ENCODE measurements around the gene MESD. TPM values are rescaled to one million over a fixed set of nuclear protein-coding genes. Genes with fewer than 3 reads are reported as not detected.

The MESD gene
- total and polyA plus RNA-seq, 9 of the 15 experiments (the other 6 are each of a cell fraction or from before 2014, with no cell fraction given) = 11.3 to 39.7 (median 22.8) TPM

GRCh38 chr15:81001152-81002008, 11.8 kb upstream of the MESD start (continued):
- TF ChIP-seq REST (IDR thresholded peaks at IDR 0.05; ENCODE audit: borderline replicate concordance) (no peak), REST (CRISPR knock-in tag; IDR thresholded peaks at IDR 0.05; ENCODE audit: low read depth) (no peak), HNRNPK (IDR thresholded peaks at IDR 0.05; ENCODE audit: low read depth, low read length, poor library complexity, severe bottlenecking) (no peak), ZKSCAN8 (CRISPR knock-in tag; IDR thresholded peaks at IDR 0.05) (no peak), ZNF584 (CRISPR knock-in tag; IDR thresholded peaks at IDR 0.05; ENCODE audit: low read depth) (no peak), MAFK (IDR thresholded peaks at IDR 0.05; ENCODE audit: low read length) (no peak), ELF1 (tag; IDR thresholded peaks at IDR 0.05) (no peak), RBM15 (IDR thresholded peaks at IDR 0.05; ENCODE audit: insufficient read depth, low read length) (no peak), MCM3 (IDR thresholded peaks at IDR 0.05) (no peak), ZNF197 (CRISPR knock-in tag; IDR thresholded peaks at IDR 0.05; ENCODE audit: low read depth) (no peak), FUS (optimal IDR thresholded peaks at IDR 0.05; ENCODE audit: low read depth, low read length) (no peak), HMGN3 (IDR thresholded peaks at IDR 0.05; ENCODE audit: borderline replicate concordance, extremely low read depth, insufficient read length, low read depth, low read length) (no peak), ADNP (tag; IDR thresholded peaks at IDR 0.05) (no peak), IFI16 (CRISPR knock-in tag; IDR thresholded peaks at IDR 0.05) (no peak)
- TF ChIP-seq, protein P1, sequence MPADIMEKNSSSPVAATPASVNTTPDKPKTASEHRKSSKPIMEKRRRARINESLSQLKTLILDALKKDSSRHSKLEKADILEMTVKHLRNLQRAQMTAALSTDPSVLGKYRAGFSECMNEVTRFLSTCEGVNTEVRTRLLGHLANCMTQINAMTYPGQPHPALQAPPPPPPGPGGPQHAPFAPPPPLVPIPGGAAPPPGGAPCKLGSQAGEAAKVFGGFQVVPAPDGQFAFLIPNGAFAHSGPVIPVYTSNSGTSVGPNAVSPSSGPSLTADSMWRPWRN (IDR thresholded peaks at IDR 0.05; ENCODE audit: low read depth) = no peak
- TF ChIP-seq, protein P2, sequence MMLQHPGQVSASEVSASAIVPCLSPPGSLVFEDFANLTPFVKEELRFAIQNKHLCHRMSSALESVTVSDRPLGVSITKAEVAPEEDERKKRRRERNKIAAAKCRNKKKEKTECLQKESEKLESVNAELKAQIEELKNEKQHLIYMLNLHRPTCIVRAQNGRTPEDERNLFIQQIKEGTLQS (IDR thresholded peaks at IDR 0.05) = no peak
- TF ChIP-seq, protein P2 (CRISPR knock-in tag; conservative IDR thresholded peaks at IDR 0.05) = no peak
